Hematopoietic multipotent progenitor cell treated with erythropoietin and hydrocortisone succinate and interleukin-3 and kit ligand, for 15 days (in vitro differentiated cells): Measurements from ENCODE around the gene SEC24C.
A peak's percentile ranks its signal among the peaks of the same experiment; 100 is the strongest.
"Not testable (repeated sequence)": the region's sequence is repeated elsewhere in the genome, so short reads cannot be mapped to it uniquely, and the experiment has no call there.

Experiments used
- DNase-seq: peaks from one replicate; pipeline ENCODE4 v3.0.0-alpha.2; 2015; ENCODE audit warnings: low spot score

Gene SEC24C

GRCh38 chr10:73793456-73793855 lies 49.3 kb downstream of the SEC24C start:
- no peak for DNase-seq

GRCh38 chr10:73795491-73795890 lies 51.3 kb downstream of the SEC24C start:
- DNase-seq: not testable (repeated sequence)

GRCh38 chr10:73796035-73796434 lies 51.9 kb downstream of the SEC24C start:
- DNase-seq: not testable (repeated sequence)

GRCh38 chr10:73796766-73797165 lies 52.6 kb downstream of the SEC24C start:
- DNase-seq: no peak

GRCh38 chr10:73797324-73798025 lies 53.3 kb downstream of the SEC24C start:
- no peak for DNase-seq

- no peak for DNase-seq
Observed at GRCh38 chr10:73798087-73798486, 53.9 kb downstream of the SEC24C start.

- no peak for DNase-seq
Observed at GRCh38 chr10:73798927-73799560, 54.9 kb downstream of the SEC24C start.

- no peak for DNase-seq
Observed at GRCh38 chr10:73799899-73800559, 55.9 kb downstream of the SEC24C start.

GRCh38 chr10:73800560-73801252 lies 56.5 kb downstream of the SEC24C start:
- no peak for DNase-seq

GRCh38 chr10:73801253-73801590 lies 57.0 kb downstream of the SEC24C start:
- DNase-seq: no peak

GRCh38 chr10:73802276-73802991 lies 58.3 kb downstream of the SEC24C start:
- DNase-seq: no peak

- no peak for DNase-seq
Observed at GRCh38 chr10:73803680-73804286, 59.6 kb downstream of the SEC24C start.

- DNase-seq: no peak
Observed at GRCh38 chr10:73806176-73806950, 62.2 kb downstream of the SEC24C start.

GRCh38 chr10:73807471-73807870 lies 63.3 kb downstream of the SEC24C start:
- DNase-seq: no peak

- no peak for DNase-seq
Observed at GRCh38 chr10:73808021-73808815, 64.0 kb downstream of the SEC24C start.

GRCh38 chr10:73809061-73809818 lies 65.1 kb downstream of the SEC24C start:
- no peak for DNase-seq

GRCh38 chr10:73810358-73810734 lies 66.2 kb downstream of the SEC24C start:
- no peak for DNase-seq

GRCh38 chr10:73810735-73811465 lies 66.7 kb downstream of the SEC24C start:
- peak; percentile 48 for DNase-seq

- no peak for DNase-seq
Observed at GRCh38 chr10:73812657-73813056, 68.5 kb downstream of the SEC24C start.
